ENCODE results near the gene OR6C2.
"Not testable (repeated sequence)": the region's sequence is repeated elsewhere in the genome, so short reads cannot be mapped to it uniquely, and the experiment has no call there.

OR6C2 gene

GRCh38 chr12:55479136-55479535, 35.3 kb downstream of the OR6C2 start:
- not testable (repeated sequence) for DNase-seq

DNA sequence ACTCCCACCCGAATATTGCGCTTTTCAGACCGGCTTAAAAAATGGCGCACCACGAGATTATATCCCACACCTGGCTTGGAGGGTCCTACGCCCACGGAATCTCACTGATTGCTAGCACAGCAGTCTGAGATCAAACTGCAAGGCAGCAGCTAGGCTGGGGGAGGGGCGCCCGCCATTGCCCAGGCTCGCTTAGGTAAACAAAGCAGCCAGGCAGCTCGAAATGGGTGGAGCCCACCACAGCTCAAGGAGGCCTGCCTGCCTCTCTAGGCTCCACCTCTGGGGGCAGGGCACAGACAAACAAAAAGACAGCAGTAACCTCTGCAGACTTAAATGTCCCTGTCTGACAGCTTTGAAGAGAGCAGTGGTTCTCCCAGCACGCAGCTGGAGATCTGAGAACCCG, 40.4 kb downstream of the OR6C2 start:
- not testable (repeated sequence) for DNase-seq

DNA sequence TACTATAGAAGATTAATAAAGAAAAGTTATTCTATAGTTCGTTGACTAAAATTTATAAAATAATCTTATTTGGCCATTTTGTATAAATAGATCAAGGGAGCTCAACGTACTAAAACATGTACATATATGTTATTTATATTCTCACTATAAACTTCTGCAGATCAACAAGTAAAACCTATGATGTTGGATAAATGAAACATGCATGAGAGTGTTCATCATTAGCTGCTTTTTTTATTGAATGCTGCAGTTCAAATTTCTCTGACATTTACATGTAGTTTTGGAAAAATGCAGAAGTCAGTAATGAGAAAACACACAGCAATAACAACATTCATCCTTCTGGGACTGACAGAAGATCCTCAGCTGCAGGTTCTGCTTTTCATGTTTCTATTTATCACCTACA, 48.2 kb downstream of the OR6C2 start, which contains the start of gene OR6C68:
TSS of gene OR6C68 (plus strand) at position 301 of the 400 bp plus-strand sequence. CDS start at position 301, 0 bp downstream.
- no peak for DNase-seq

GRCh38 chr12:55495490-55495889, 51.6 kb downstream of the OR6C2 start:
- no peak for DNase-seq

- no peak for DNase-seq
Observed at GRCh38 chr12:55499231-55499630, 55.4 kb downstream of the OR6C2 start.

- DNase-seq: no peak
Observed at GRCh38 chr12:55499810-55500252, 56.0 kb downstream of the OR6C2 start.

DNA sequence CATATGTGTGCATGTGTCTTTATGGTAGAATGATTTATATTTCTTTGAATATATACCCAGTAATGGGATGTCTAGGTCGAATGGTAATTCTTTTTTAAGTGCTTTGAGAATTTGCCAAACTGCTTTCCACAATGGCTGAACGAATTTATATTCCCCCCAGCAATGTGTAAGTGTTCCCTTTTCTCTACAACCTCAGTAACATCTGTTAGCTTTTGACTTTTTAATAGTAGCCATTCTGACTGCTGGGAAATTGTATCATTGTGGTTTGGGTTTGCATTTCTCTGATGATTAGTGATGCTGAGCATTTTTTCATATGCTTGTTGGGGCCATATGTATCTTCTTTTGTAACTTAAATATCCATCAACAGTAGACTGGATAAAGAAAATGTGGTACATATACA, 57.7 kb downstream of the OR6C2 start:
- DNase-seq: no peak
